H1 (cell line): Measurements from ENCODE around the gene MACROD1. TPM values are rescaled to one million over a fixed set of nuclear protein-coding genes. Genes with fewer than 3 reads are reported as not detected.

Experiments
- CTCF ChIA-PET: fragments of 300-600 bp; sonication (Branson Sonifier 250); formaldehyde crosslinking; loops from one replicate; lab custom pipeline; 2021; ENCODE audit not compliant: partially characterized antibody; lab: Charles Lee
- POLR2A ChIA-PET: fragments of 300-600 bp; sonication (Branson Sonifier 250); formaldehyde crosslinking; loops from one replicate; lab custom pipeline; 2021; ENCODE audit warnings: inconsistent platforms; ENCODE audit not compliant: partially characterized antibody; lab: Charles Lee
- DNase-seq, 2 experiments: peaks; one replicate each; pipeline versions ENCODE4 v3.0.0 to v3.0.0-alpha.2; 2010 to 2022; ENCODE audit warnings: low spot score in 2 of 2, low read depth in 1 of 2, mixed read lengths in 1 of 2
- FAIRE-seq: peaks from 2 replicates; lab custom pipeline; 2011; peaks lifted over from hg19 to GRCh38; lab: Jason Lieb, UNC
- H2AFZ ChIP-seq: 2 replicates; pipeline ENCODE4 v1.8.1; 2012; ENCODE audit warnings: low read length, inconsistent platforms
- H2AK5ac ChIP-seq: 2 replicates; pipeline ENCODE4 v1.6.1; 2013; ENCODE audit warnings: low read depth, low read length
- H2BK120ac ChIP-seq: replicated peaks from 2 replicates; pipeline ENCODE3; 2013; ENCODE audit warnings: low read depth, low read length, inconsistent platforms
- H2BK12ac ChIP-seq: 2 replicates; pipeline ENCODE4 v1.6.1; 2013; ENCODE audit warnings: low read depth, low read length
- H2BK15ac ChIP-seq: 2 replicates; pipeline ENCODE4 v1.6.1; 2013; ENCODE audit warnings: low read length
- H2BK20ac ChIP-seq: 2 replicates; pipeline ENCODE4 v1.6.1; 2013; ENCODE audit warnings: low read length
- H2BK5ac ChIP-seq: 2 replicates; pipeline ENCODE4 v1.6.1; 2013; ENCODE audit warnings: low read depth, low read length
- H3K14ac ChIP-seq: 2 replicates; pipeline ENCODE4 v1.6.1; 2013; ENCODE audit warnings: inconsistent platforms; ENCODE audit not compliant: insufficient read length
- H3K18ac ChIP-seq: 2 replicates; pipeline ENCODE4 v1.6.1; 2013; ENCODE audit warnings: low read length; ENCODE audit errors: extremely low read depth
- H3K23ac ChIP-seq: 2 replicates; pipeline ENCODE4 v1.6.1; 2013; ENCODE audit warnings: inconsistent platforms; ENCODE audit not compliant: insufficient read length
- H3K23me2 ChIP-seq: 2 replicates; pipeline ENCODE4 v1.6.1; 2013; ENCODE audit warnings: low read depth, low read length
- H3K27ac ChIP-seq: 2 replicates; pipeline ENCODE4 v1.6.1; 2011; ENCODE audit warnings: low read depth, low read length, inconsistent platforms
- H3K27me3 ChIP-seq, 4 experiments: replicated peaks in 1 of 4; 1 replicate in 1 of 4; 2 replicates in 3 of 4; pipeline versions ENCODE4 v1.6.1 to v1.8.1; 2011 to 2013; ENCODE audit warnings: low read length in 3 of 4, mild to moderate bottlenecking in 3 of 4, inconsistent platforms in 2 of 4, mixed read lengths in 2 of 4, moderate library complexity in 1 of 4; ENCODE audit not compliant: control insufficient read depth in 3 of 4, insufficient read depth in 3 of 4; ENCODE audit errors: extremely low read depth in 1 of 4
- H3K36me3 ChIP-seq, 4 experiments: 2 replicates each; pipeline versions ENCODE4 v1.6.1 to v1.8.1; 2011 to 2013; ENCODE audit warnings: mild to moderate bottlenecking in 4 of 4, low read length in 3 of 4, moderate library complexity in 2 of 4, control low read depth in 1 of 4, inconsistent platforms in 1 of 4; ENCODE audit not compliant: insufficient read depth in 4 of 4, control insufficient read depth in 2 of 4
- H3K4ac ChIP-seq: replicated peaks from 2 replicates; pipeline ENCODE3; 2013; ENCODE audit warnings: low read length, low read depth, mixed read lengths, inconsistent platforms; ENCODE audit not compliant: insufficient read length
- H3K4me1 ChIP-seq, 4 experiments: replicated peaks in 1 of 4; 1 replicate in 1 of 4; 2 replicates in 3 of 4; pipeline versions ENCODE4 v1.6.1 to v1.8.1; 2011 to 2013; ENCODE audit warnings: low read length in 3 of 4, inconsistent platforms in 2 of 4, mixed read lengths in 1 of 4; ENCODE audit not compliant: insufficient read depth in 4 of 4, control insufficient read depth in 3 of 4
- H3K4me2 ChIP-seq, 2 experiments: 2 replicates each; pipeline versions ENCODE4 v1.6.1 to v1.8.1; 2011 to 2013; ENCODE audit warnings: low read depth in 2 of 2, low read length in 2 of 2, control low read depth in 1 of 2, inconsistent platforms in 1 of 2, mild to moderate bottlenecking in 1 of 2; ENCODE audit not compliant: insufficient read depth in 1 of 2
- H3K4me3 ChIP-seq, 4 experiments: fragments of 200-600, 300-600 bp in 1 of 4; sonication (generic), shearing (Covaris generic), sonication (Bioruptor Twin) in 1 of 4; 2 replicates each; pipeline versions ENCODE4 v1.5.1 to v1.8.1; 2011 to 2016; ENCODE audit warnings: low read length in 4 of 4, low read depth in 3 of 4, control low read depth in 2 of 4, inconsistent platforms in 2 of 4, mild to moderate bottlenecking in 2 of 4, mixed read lengths in 1 of 4, moderate library complexity in 1 of 4; ENCODE audit not compliant: insufficient read depth in 2 of 4; ENCODE audit errors: extremely low read depth in 1 of 4
- H3K56ac ChIP-seq: replicated peaks from 2 replicates; pipeline ENCODE3; 2013; ENCODE audit warnings: low read depth, mild to moderate bottlenecking, mixed read lengths, low read length, inconsistent platforms; ENCODE audit not compliant: insufficient read length
- H3K79me1 ChIP-seq: 2 replicates; pipeline ENCODE4 v1.6.1; 2013; ENCODE audit warnings: low read depth, low read length, control low read depth
- H3K79me2 ChIP-seq, 2 experiments: 2 replicates each; pipeline versions ENCODE4 v1.6.1 to v1.8.1; 2012 to 2013; ENCODE audit warnings: low read length in 2 of 2, mild to moderate bottlenecking in 2 of 2, inconsistent platforms in 1 of 2; ENCODE audit not compliant: insufficient read depth in 2 of 2, control insufficient read depth in 1 of 2
- H3K9ac ChIP-seq, 4 experiments: replicated peaks in 1 of 4; 1 replicate in 1 of 4; 2 replicates in 3 of 4; pipeline versions ENCODE4 v1.6.1 to v1.8.1; 2011 to 2013; ENCODE audit warnings: low read depth in 3 of 4, low read length in 3 of 4, control low read depth in 2 of 4, mild to moderate bottlenecking in 2 of 4, moderate library complexity in 2 of 4, inconsistent platforms in 1 of 4; ENCODE audit errors: extremely low read depth in 1 of 4
- H3K9me3 ChIP-seq, 2 experiments: 2 replicates each; pipeline versions ENCODE4 v1.6.1 to v1.8.1; 2012 to 2013; ENCODE audit warnings: mild to moderate bottlenecking in 2 of 2, moderate library complexity in 2 of 2, control low read depth in 1 of 2, inconsistent platforms in 1 of 2, low read depth in 1 of 2, low read length in 1 of 2, mixed read lengths in 1 of 2; ENCODE audit not compliant: insufficient read depth in 2 of 2
- H4K20me1 ChIP-seq, 2 experiments: replicated peaks in 1 of 2; 2 replicates each; pipeline versions ENCODE3 to v1.8.1; 2011 to 2013; ENCODE audit warnings: inconsistent platforms in 2 of 2, low read length in 2 of 2, mild to moderate bottlenecking in 1 of 2; ENCODE audit not compliant: insufficient read depth in 2 of 2, control insufficient read depth in 1 of 2
- H4K5ac ChIP-seq: 2 replicates; pipeline ENCODE4 v1.6.1; 2013; ENCODE audit warnings: low read length, low read depth, mixed read lengths, inconsistent platforms; ENCODE audit not compliant: insufficient read length
- H4K8ac ChIP-seq: 2 replicates; pipeline ENCODE4 v1.8.0; 2013; ENCODE audit warnings: mild to moderate bottlenecking, moderate library complexity, low read length, inconsistent platforms; ENCODE audit not compliant: insufficient read depth; ENCODE audit errors: extremely low read depth
- H4K91ac ChIP-seq: replicated peaks from 2 replicates; pipeline ENCODE3; 2013; ENCODE audit warnings: low read length, mixed read lengths, inconsistent platforms; ENCODE audit not compliant: insufficient read length
- BCL11A ChIP-seq, 2 experiments: IDR thresholded peaks; one replicate each; pipeline ENCODE4 v1.6.1; 2011; ENCODE audit warnings: low read depth in 2 of 2, low read length in 2 of 2, mild to moderate bottlenecking in 2 of 2
- CBX5 ChIP-seq: fragments of 300-800, 300-1000 bp; sonication (generic); IDR thresholded peaks from 2 replicates; pipeline ENCODE4 v1.7.1; 2016; ENCODE audit warnings: antibody characterized with exemption, low read length, low read depth
- CHD1 ChIP-seq: IDR thresholded peaks from 2 replicates; pipeline ENCODE4 v1.6.1; 2012; ENCODE audit warnings: low read depth, low read length, improper control_type of control experiment
- CREB1 ChIP-seq: IDR thresholded peaks from 2 replicates; pipeline ENCODE4 v1.6.1; 2012; ENCODE audit warnings: inconsistent platforms
- EZH2 ChIP-seq: fragments of 200-600 bp; sonication (generic); IDR thresholded peaks from 2 replicates; pipeline ENCODE4 v1.7.1; 2012; ENCODE audit warnings: low read depth, mild to moderate bottlenecking, moderate library complexity, low read length, inconsistent platforms; ENCODE audit not compliant: severe bottlenecking
- NANOG ChIP-seq: IDR thresholded peaks from 2 replicates; pipeline ENCODE4 v1.6.1; 2011; ENCODE audit warnings: low read length, low read depth, mild to moderate bottlenecking, inconsistent platforms; ENCODE audit not compliant: insufficient read depth, poor library complexity, severe bottlenecking
- POLR2AphosphoS5 ChIP-seq: IDR thresholded peaks from 2 replicates; pipeline ENCODE4 v1.6.1; 2011; ENCODE audit warnings: low read depth, low read length
- POU5F1 ChIP-seq: IDR thresholded peaks from 2 replicates; pipeline ENCODE4 v1.6.1; 2011; ENCODE audit warnings: low read depth, mild to moderate bottlenecking, low read length, moderate library complexity
- SP2 ChIP-seq: IDR thresholded peaks from 2 replicates; pipeline ENCODE4 v1.6.1; 2012; ENCODE audit warnings: mild to moderate bottlenecking, low read length, inconsistent platforms
- TBP ChIP-seq: IDR thresholded peaks from 2 replicates; pipeline ENCODE4 v1.6.1; 2011; ENCODE audit warnings: low read depth, low read length, improper control_type of control experiment
- WGBS, 2 experiments: shearing (Covaris generic) in 1 of 2; methylation state at CpG; one replicate each; pipeline versions ENCODE4 v1.1.6 to v1.1.7; 2013 to 2015; ENCODE audit warnings: low lambda C conversion rate in 2 of 2, mixed read lengths in 2 of 2, inconsistent platforms in 1 of 2, low coverage in 1 of 2, missing lambda C conversion rate in 1 of 2; ENCODE audit not compliant: insufficient replicate concordance in 2 of 2, insufficient coverage in 1 of 2, insufficient read length in 1 of 2; ENCODE audit errors: extremely low coverage in 1 of 2, missing lambda C conversion rate in 1 of 2; 5-methylcytosine and 5-hydroxymethylcytosine counted together
- polyA plus RNA-seq, 7 experiments: library from polyadenylated mRNA; depleted of rRNA in 3 of 7; stranded (reverse) in 5 of 7; unstranded in 2 of 7; fragments of >200 nt in 5 of 7; fragments of 200-250 nt in 2 of 7; gene quantifications; 1 replicate in 5 of 7; 2 replicates in 1 of 7; 4 replicates in 1 of 7; pipeline versions ENCODE4 v1.2.1 to v1.2.3, GENCODE V29; 2011 to 2013; ENCODE audit warnings: missing spikeins in 2 of 7, mixed read lengths in 2 of 7
- total RNA-seq: library from RNA; stranded (reverse); fragmentation: NEBNext Ultra II Directional; extraction: Animal tissue kit (Norgen Biotek cat#: 25700); gene quantifications from 2 replicates; pipeline ENCODE4 v1.2.1, GENCODE V29; 2021
- TF ChIP-seq, protein P1 (sequence below): IDR thresholded peaks from 2 replicates; pipeline ENCODE4 v1.6.1; 2012; ENCODE audit warnings: inconsistent platforms
- TF ChIP-seq, protein P2 (sequence below): IDR thresholded peaks from 2 replicates; pipeline ENCODE4 v1.6.1; 2012; ENCODE audit warnings: low read length, inconsistent platforms

Gene MACROD1
- total and polyA plus RNA-seq, 2 of the 8 experiments (the other 6 are each of a cell fraction or from before 2014, with no cell fraction given) = 19.5 to 34.1 TPM

DNA sequence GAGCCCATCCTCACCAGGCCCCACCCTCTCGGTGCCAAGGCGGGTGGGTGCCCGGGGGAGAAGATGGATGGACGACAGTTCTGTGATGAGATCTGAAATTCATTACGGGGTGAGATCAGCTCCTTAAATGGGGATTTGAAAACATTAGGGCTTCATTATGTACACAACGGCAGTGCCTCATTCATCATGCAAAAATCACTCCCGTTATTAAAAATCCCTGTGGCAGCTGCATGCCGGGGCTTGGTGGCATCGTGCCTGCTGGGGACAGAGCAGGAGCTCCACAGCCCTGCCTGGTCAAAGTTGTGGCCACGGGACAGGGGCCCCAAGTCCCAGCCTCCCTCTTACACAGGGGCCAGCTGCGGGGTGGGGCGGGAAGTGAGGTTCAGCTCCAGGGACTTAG lies 159.5 kb downstream of the MACROD1 start:
- CTCF ChIA-PET = interaction anchor here (0.7 to 6.3 kb wide), 13 partner anchors 11 to 169 kb away, joined by 3 to 43 read pairs (median 3); no protein-coding TSS in a partner anchor
- Histone ChIP-seq H3K18ac (no peak overlapping the region; the same call in 1 of the 2 replicates), H3K4me3 (no peak overlapping the region), H3K9me3 (peaks cover 0 to 6% of the 10 kb centered on the region in 2 experiments; a peak in 1 of 4 replicates), H3K36me3 (no peaks in the 10 kb centered on the region), H3K4ac (no peak overlapping the region), H2BK20ac (no peak overlapping the region), H3K4me1 (peaks cover 0 to 15% (median 10%) of the 10 kb centered on the region in 4 experiments; a peak in 5 of 7 replicates), H2AK5ac (no peak overlapping the region), H2AFZ (no peak overlapping the region), H2BK5ac (no peak overlapping the region), H2BK12ac (no peak overlapping the region), H2BK15ac (no peak overlapping the region), H4K8ac (no peak overlapping the region), H3K79me1 (no peaks in the 10 kb centered on the region; the same call in 1 of the 2 replicates), H2BK120ac (no peak overlapping the region), H4K20me1 (peaks cover 2 to 5% of the 10 kb centered on the region in 2 experiments), H3K4me2 (no peak overlapping the region; a peak in 1 of 4 replicates), H3K23me2 (peaks cover 21% of the 10 kb centered on the region; the same call in 1 of the 2 replicates), H3K14ac (no peak overlapping the region), H3K27me3 (peaks cover 32 to 89% (median 74%) of the 10 kb centered on the region in 4 experiments), H3K56ac (no peak overlapping the region), H3K27ac (no peak overlapping the region), H3K23ac (no peak overlapping the region), H3K79me2 (no peaks in the 10 kb centered on the region), H3K9ac (no peak overlapping the region), H4K91ac (no peak overlapping the region), H4K5ac (no peak overlapping the region)
- DNase-seq (no peak), FAIRE-seq (no peak)
- POLR2A ChIA-PET = interaction anchor here (0.6 to 2.7 kb wide), 8 partner anchors 8 to 179 kb away, joined by 3 to 11 read pairs (median 4); no protein-coding TSS in a partner anchor
- 90% methylated on average over 12 of the region's 12 CpGs; no CpG with 5 or more reads in 1 of the 2 experiments for WGBS, 2 experiments
- TF ChIP-seq SP2 = no peak
- no peak for TF ChIP-seq NANOG
- TF ChIP-seq, protein P1, sequence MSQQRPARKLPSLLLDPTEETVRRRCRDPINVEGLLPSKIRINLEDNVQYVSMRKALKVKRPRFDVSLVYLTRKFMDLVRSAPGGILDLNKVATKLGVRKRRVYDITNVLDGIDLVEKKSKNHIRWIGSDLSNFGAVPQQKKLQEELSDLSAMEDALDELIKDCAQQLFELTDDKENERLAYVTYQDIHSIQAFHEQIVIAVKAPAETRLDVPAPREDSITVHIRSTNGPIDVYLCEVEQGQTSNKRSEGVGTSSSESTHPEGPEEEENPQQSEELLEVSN = no peak
- TF ChIP-seq EZH2 = no peak
- no peak for TF ChIP-seq BCL11A (IDR thresholded peaks at IDR 0.05; ENCODE audit: low read depth in 2 of 2, low read length in 2 of 2)
- no peak for TF ChIP-seq CHD1
- no peak for TF ChIP-seq CREB1
- TF ChIP-seq, protein P2, sequence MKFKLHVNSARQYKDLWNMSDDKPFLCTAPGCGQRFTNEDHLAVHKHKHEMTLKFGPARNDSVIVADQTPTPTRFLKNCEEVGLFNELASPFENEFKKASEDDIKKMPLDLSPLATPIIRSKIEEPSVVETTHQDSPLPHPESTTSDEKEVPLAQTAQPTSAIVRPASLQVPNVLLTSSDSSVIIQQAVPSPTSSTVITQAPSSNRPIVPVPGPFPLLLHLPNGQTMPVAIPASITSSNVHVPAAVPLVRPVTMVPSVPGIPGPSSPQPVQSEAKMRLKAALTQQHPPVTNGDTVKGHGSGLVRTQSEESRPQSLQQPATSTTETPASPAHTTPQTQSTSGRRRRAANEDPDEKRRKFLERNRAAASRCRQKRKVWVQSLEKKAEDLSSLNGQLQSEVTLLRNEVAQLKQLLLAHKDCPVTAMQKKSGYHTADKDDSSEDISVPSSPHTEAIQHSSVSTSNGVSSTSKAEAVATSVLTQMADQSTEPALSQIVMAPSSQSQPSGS = no peak
- TF ChIP-seq TBP = no peak
- TF ChIP-seq POU5F1 = no peak
- no peak for TF ChIP-seq CBX5
- no peak for TF ChIP-seq POLR2AphosphoS5
